ENCODE data around the gene TMEM200A. TPM values are rescaled to one million over a fixed set of nuclear protein-coding genes. Genes with fewer than 3 reads are reported as not detected.

TMEM200A gene
- total and polyA plus RNA-seq, 2 donors (not counting 1 experiment from before 2014, with no cell fraction given) = 0.13 to 0.37 TPM

- Histone ChIP-seq H3K4me3 (ENCODE audit: control extremely low read depth in 1 of 5, extremely low read depth in 1 of 5, insufficient read depth in 1 of 5, low read depth in 2 of 5, low read length in 4 of 5) (no peak overlapping the region), H3K36me3 (replicated peaks in 1 of 2; ENCODE audit: control extremely low read depth in 1 of 2, control insufficient read depth in 1 of 2, extremely low read depth in 1 of 2, insufficient read depth in 2 of 2, low read length in 1 of 2) (no peaks in the 10 kb centered on the region), H3K27ac (ENCODE audit: low read length in 2 of 2) (no peak overlapping the region), H3K79me2 (ENCODE audit: control insufficient read depth, insufficient read depth, low read length) (no peaks in the 10 kb centered on the region), H3K4me1 (ENCODE audit: control insufficient read depth in 2 of 2, insufficient read depth in 2 of 2, low read length in 2 of 2) (no peaks in the 10 kb centered on the region), H3K9ac (ENCODE audit: low read length) (no peak overlapping the region), H3K27me3 (replicated peaks in 1 of 4; ENCODE audit: control extremely low read depth in 1 of 4, control insufficient read depth in 3 of 4, insufficient read depth in 4 of 4, low read length in 3 of 4) (no peaks in the 10 kb centered on the region), H4K20me1 (ENCODE audit: control insufficient read depth, insufficient read depth, low read length, poor library complexity, severe bottlenecking) (no peaks in the 10 kb centered on the region), H3K4me2 (replicated peaks; ENCODE audit: low read depth, low read length, poor library complexity, severe bottlenecking) (no peak overlapping the region), H2AFZ (ENCODE audit: insufficient read depth, low read depth, low read length, poor library complexity, severe bottlenecking) (no peak overlapping the region), H3K9me3 (ENCODE audit: control extremely low read depth in 1 of 3, control insufficient read depth in 2 of 3, insufficient read depth in 1 of 3, low read length in 2 of 3) (no peaks in the 10 kb centered on the region)
- POLR2A ChIA-PET = no interaction called here
- Mint-ChIP-seq H3K27ac (no peak overlapping the region), H3K9me3 (ENCODE audit: insufficient read depth) (no peaks in the 10 kb centered on the region), H3K4me1 (no peaks in the 10 kb centered on the region), H3K4me3 (no peak overlapping the region), H3K27me3 (no peaks in the 10 kb centered on the region)
- ATAC-seq (ENCODE audit: low read depth) = no peak
- intact Hi-C loops (cut with micrococcal nuclease) = no loop called here
- CTCF ChIA-PET = no interaction called here
- WGBS (ENCODE audit: insufficient coverage) = 79% methylated on average over 5 of the region's 7 CpGs
- no peak for TF ChIP-seq CTCF (IDR thresholded peaks at IDR 0.05)
- no peak for TF ChIP-seq EZH2 (IDR thresholded peaks at IDR 0.05; ENCODE audit: borderline replicate concordance, insufficient read depth, low read depth, low read length, poor library complexity, severe bottlenecking)
- no peak for DNase-seq
Measured at GRCh38 chr6:130426066-130426721, 60.4 kb downstream of the TMEM200A start.

- Histone ChIP-seq H3K79me2 (ENCODE audit: control insufficient read depth, insufficient read depth, low read length) (no peaks in the 10 kb centered on the region), H3K9ac (ENCODE audit: low read length) (no peak overlapping the region), H4K20me1 (ENCODE audit: control insufficient read depth, insufficient read depth, low read length, poor library complexity, severe bottlenecking) (no peaks in the 10 kb centered on the region), H3K36me3 (replicated peaks in 1 of 2; ENCODE audit: control extremely low read depth in 1 of 2, control insufficient read depth in 1 of 2, extremely low read depth in 1 of 2, insufficient read depth in 2 of 2, low read length in 1 of 2) (no peaks in the 10 kb centered on the region), H3K4me1 (ENCODE audit: control insufficient read depth in 2 of 2, insufficient read depth in 2 of 2, low read length in 2 of 2) (no peaks in the 10 kb centered on the region), H3K4me3 (ENCODE audit: control extremely low read depth in 1 of 5, extremely low read depth in 1 of 5, insufficient read depth in 1 of 5, low read depth in 2 of 5, low read length in 4 of 5) (no peak overlapping the region), H2AFZ (ENCODE audit: insufficient read depth, low read depth, low read length, poor library complexity, severe bottlenecking) (no peak overlapping the region), H3K27me3 (replicated peaks in 1 of 4; ENCODE audit: control extremely low read depth in 1 of 4, control insufficient read depth in 3 of 4, insufficient read depth in 4 of 4, low read length in 3 of 4) (no peaks in the 10 kb centered on the region), H3K9me3 (ENCODE audit: control extremely low read depth in 1 of 3, control insufficient read depth in 2 of 3, insufficient read depth in 1 of 3, low read length in 2 of 3) (no peaks in the 10 kb centered on the region), H3K4me2 (replicated peaks; ENCODE audit: low read depth, low read length, poor library complexity, severe bottlenecking) (no peak overlapping the region), H3K27ac (ENCODE audit: low read length in 2 of 2) (no peak overlapping the region)
- ChIA-PET POLR2A (no interaction called here), CTCF (no interaction called here)
- Mint-ChIP-seq H3K9me3 (ENCODE audit: insufficient read depth) (no peaks in the 10 kb centered on the region), H3K27me3 (no peaks in the 10 kb centered on the region), H3K4me1 (no peaks in the 10 kb centered on the region), H3K4me3 (no peak overlapping the region), H3K27ac (no peak overlapping the region)
- TF ChIP-seq EZH2 (IDR thresholded peaks at IDR 0.05; ENCODE audit: borderline replicate concordance, insufficient read depth, low read depth, low read length, poor library complexity, severe bottlenecking) (no peak), CTCF (IDR thresholded peaks at IDR 0.05) (no peak)
- no peak for ATAC-seq (ENCODE audit: low read depth)
- intact Hi-C loops (cut with micrococcal nuclease) = no loop called here
- WGBS (ENCODE audit: insufficient coverage) = 69% methylated on average over 2 of the region's 4 CpGs
- DNase-seq = no peak
Measured at GRCh38 chr6:130431346-130431852, 65.6 kb downstream of the TMEM200A start.
